Naive B cell (primary cell): ENCODE results near the gene NUMA1. TPM values are rescaled to one million over a fixed set of nuclear protein-coding genes. Genes with fewer than 3 reads are reported as not detected.

Source experiments
- ATAC-seq, 2 donors: fragments of 150-1000 bp; cut with Tn5 transposase; 2 replicates each; pipeline ENCODE4 v1.10.0; 2021; ENCODE audit warnings: low read depth in 2 of 2, mild to moderate bottlenecking in 2 of 2, moderate library complexity in 2 of 2
- DNase-seq: peaks from one replicate; pipeline ENCODE4 v3.0.0; 2022
- H3K27ac Mint-ChIP-seq, 6 donors: one replicate each; pipeline ENCODE4 v1.8.0; 2020 to 2022; ENCODE audit warnings: mild to moderate bottlenecking in 6 of 6, mixed read lengths in 6 of 6, moderate library complexity in 5 of 6, inconsistent platforms in 2 of 6
- H3K27me3 Mint-ChIP-seq, 3 donors: one replicate each; pipeline ENCODE4 v1.8.0; 2021 to 2022; ENCODE audit warnings: mixed read lengths in 3 of 3, mild to moderate bottlenecking in 1 of 3
- H3K36me3 Mint-ChIP-seq, 2 donors: one replicate each; pipeline ENCODE4 v1.8.0; 2020 to 2022; ENCODE audit warnings: mixed read lengths in 2 of 2, inconsistent platforms in 1 of 2, mild to moderate bottlenecking in 1 of 2
- H3K4me1 Mint-ChIP-seq, 3 donors: one replicate each; pipeline ENCODE4 v1.8.0; 2020 to 2022; ENCODE audit warnings: mixed read lengths in 3 of 3, inconsistent platforms in 1 of 3, mild to moderate bottlenecking in 1 of 3, moderate library complexity in 1 of 3
- H3K4me3 Mint-ChIP-seq, 8 donors: one replicate each; pipeline ENCODE4 v1.8.0; 2020 to 2022; ENCODE audit warnings: mild to moderate bottlenecking in 8 of 8, mixed read lengths in 8 of 8, moderate library complexity in 8 of 8, inconsistent platforms in 2 of 8
- H3K9me3 Mint-ChIP-seq, 7 donors: one replicate each; pipeline ENCODE4 v1.8.0; 2020 to 2022; ENCODE audit warnings: mixed read lengths in 7 of 7, mild to moderate bottlenecking in 5 of 7, inconsistent platforms in 2 of 7, moderate library complexity in 1 of 7
- polyA plus RNA-seq, 6 donors: library from polyadenylated mRNA; unstranded; fragments of 300-500 nt; fragmentation: Illumina TruSeq; gene quantifications; one replicate each; pipeline ENCODE4 v1.2.3, GENCODE V29; 2021; ENCODE audit warnings: low read depth in 6 of 6

NUMA1 gene
- polyA plus RNA-seq, 6 donors from 2014 or later = 5.4 to 102 (median 20.4) TPM

- no peak for ATAC-seq
- H3K4me1 Mint-ChIP-seq = peaks cover 46 to 69% (median 65%) of the 10 kb centered on the region in 3 donors
- H3K9me3 Mint-ChIP-seq = peaks cover 0 to 6% (median 0%) of the 10 kb centered on the region in 7 donors
- H3K27ac Mint-ChIP-seq = peak overlapping the region in 3 of 6 donors; percentile 84 to 88 (median 87)
- no peak overlapping the region for H3K4me3 Mint-ChIP-seq
- peaks cover 0 to 6% of the 10 kb centered on the region in 2 donors for H3K36me3 Mint-ChIP-seq
- H3K27me3 Mint-ChIP-seq = no peaks in the 10 kb centered on the region
- no peak for DNase-seq
Observed at GRCh38 chr11:71996946-71997345, 83.4 kb downstream of the NUMA1 start.

- no peaks in the 10 kb centered on the region for H3K27me3 Mint-ChIP-seq
- H3K36me3 Mint-ChIP-seq = peaks cover 0 to 6% of the 10 kb centered on the region in 2 donors
- H3K27ac Mint-ChIP-seq = peak overlapping the region in 3 of 6 donors; percentile 34 to 88 (median 87)
- DNase-seq (no peak), ATAC-seq (no peak)
- H3K9me3 Mint-ChIP-seq = peaks cover 0 to 6% (median 0%) of the 10 kb centered on the region in 7 donors
- no peak overlapping the region for H3K4me3 Mint-ChIP-seq
- peaks cover 46 to 71% (median 65%) of the 10 kb centered on the region in 3 donors for H3K4me1 Mint-ChIP-seq
Observed at GRCh38 chr11:71996517-71996916, 83.8 kb downstream of the NUMA1 start.

- Mint-ChIP-seq H3K27me3 (no peaks in the 10 kb centered on the region), H3K4me3 (peak overlapping the region in 1 of 8 donors; percentile 6), H3K4me1 (peaks cover 52 to 78% (median 71%) of the 10 kb centered on the region in 3 donors), H3K27ac (peak overlapping the region in 2 of 6 donors; percentile 29 to 34), H3K36me3 (peaks cover 0 to 6% of the 10 kb centered on the region in 2 donors), H3K9me3 (peaks cover 0 to 6% (median 0%) of the 10 kb centered on the region in 7 donors)
- DNase-seq (no peak), ATAC-seq (no peak)
Observed at GRCh38 chr11:71995726-71996291, 84.5 kb downstream of the NUMA1 start.

- ATAC-seq = no peak
- Mint-ChIP-seq H3K27ac (peak overlapping the region in 3 of 6 donors; percentile 26 to 96 (median 33)), H3K4me3 (peak overlapping the region in 3 of 8 donors; percentile 12 to 42 (median 32))
Observed at GRCh38 chr11:71994786-71995185, 85.6 kb downstream of the NUMA1 start.

GRCh38 chr11:71992136-71992730 is 88.1 kb downstream of the NUMA1 start:
- H3K9me3 Mint-ChIP-seq = peaks cover 0 to 6% (median 0%) of the 10 kb centered on the region in 7 donors
- ATAC-seq (no peak), DNase-seq (no peak)
- no peaks in the 10 kb centered on the region for H3K27me3 Mint-ChIP-seq
- H3K27ac Mint-ChIP-seq = peak overlapping the region in 5 of 6 donors; percentile 5 to 87 (median 83)
- no peaks in the 10 kb centered on the region for H3K36me3 Mint-ChIP-seq
- H3K4me3 Mint-ChIP-seq = peak overlapping the region in 2 of 8 donors; percentile 75 to 81
- H3K4me1 Mint-ChIP-seq = peaks cover 38 to 66% (median 54%) of the 10 kb centered on the region in 3 donors

More at GRCh38 chr11:71994786-71995185, 85.6 kb downstream of the NUMA1 start:
- no peaks in the 10 kb centered on the region for H3K27me3 Mint-ChIP-seq
- H3K36me3 Mint-ChIP-seq = peaks cover 0 to 6% of the 10 kb centered on the region in 2 donors
- peaks cover 57 to 81% (median 80%) of the 10 kb centered on the region in 3 donors for H3K4me1 Mint-ChIP-seq
- peaks cover 0 to 6% (median 0%) of the 10 kb centered on the region in 7 donors for H3K9me3 Mint-ChIP-seq
- no peak for DNase-seq

GRCh38 chr11:71991494-71991893 is 88.8 kb downstream of the NUMA1 start:
- H3K36me3 Mint-ChIP-seq = no peaks in the 10 kb centered on the region
- peak; percentile 93 to 94 for ATAC-seq
- H3K9me3 Mint-ChIP-seq = peaks cover 0 to 6% (median 0%) of the 10 kb centered on the region in 7 donors
- peak; percentile 75 for DNase-seq
- H3K27ac Mint-ChIP-seq = peak overlapping the region in 5 of 6 donors; percentile 5 to 87 (median 83)
- peak overlapping the region in 7 of 8 donors; percentile 1 to 81 (median 24) for H3K4me3 Mint-ChIP-seq
- peaks cover 38 to 67% (median 54%) of the 10 kb centered on the region in 3 donors for H3K4me1 Mint-ChIP-seq
- H3K27me3 Mint-ChIP-seq = no peaks in the 10 kb centered on the region

GRCh38 chr11:71990701-71991100 is 89.6 kb downstream of the NUMA1 start:
- Mint-ChIP-seq H3K27ac (peak overlapping the region in 1 of 6 donors; percentile 32), H3K4me1 (peaks cover 43 to 74% (median 61%) of the 10 kb centered on the region in 3 donors), H3K4me3 (no peak overlapping the region), H3K27me3 (no peaks in the 10 kb centered on the region), H3K9me3 (peaks cover 0 to 6% (median 0%) of the 10 kb centered on the region in 7 donors), H3K36me3 (peaks cover 0 to 5% of the 10 kb centered on the region in 2 donors)
- no peak for DNase-seq
- no peak for ATAC-seq

- Mint-ChIP-seq H3K4me3 (no peak overlapping the region), H3K27ac (no peak overlapping the region), H3K4me1 (peaks cover 35 to 56% (median 48%) of the 10 kb centered on the region in 3 donors), H3K27me3 (no peaks in the 10 kb centered on the region), H3K36me3 (peaks cover 0 to 5% of the 10 kb centered on the region in 2 donors), H3K9me3 (no peaks in the 10 kb centered on the region)
- ATAC-seq = no peak
- DNase-seq = no peak
Observed at GRCh38 chr11:71988050-71988449, 92.3 kb downstream of the NUMA1 start.

- peaks cover 0 to 5% of the 10 kb centered on the region in 2 donors for H3K36me3 Mint-ChIP-seq
- H3K4me3 Mint-ChIP-seq = no peak overlapping the region
- peaks cover 31 to 52% (median 42%) of the 10 kb centered on the region in 3 donors for H3K4me1 Mint-ChIP-seq
- DNase-seq (no peak), ATAC-seq (no peak)
- no peaks in the 10 kb centered on the region for H3K9me3 Mint-ChIP-seq
- no peak overlapping the region for H3K27ac Mint-ChIP-seq
- H3K27me3 Mint-ChIP-seq = no peaks in the 10 kb centered on the region
Observed at GRCh38 chr11:71987521-71987920, 92.8 kb downstream of the NUMA1 start.

GRCh38 chr11:71986131-71986530 is 94.2 kb downstream of the NUMA1 start:
- peaks cover 22 to 38% (median 29%) of the 10 kb centered on the region in 3 donors for H3K4me1 Mint-ChIP-seq
- ATAC-seq = peak; percentile 73
- peak overlapping the region in 2 of 8 donors; percentile 1 to 7 for H3K4me3 Mint-ChIP-seq
- H3K36me3 Mint-ChIP-seq = peaks cover 0 to 5% of the 10 kb centered on the region in 2 donors
- no peak for DNase-seq
- peak overlapping the region in 5 of 6 donors; percentile 40 to 90 (median 74) for H3K27ac Mint-ChIP-seq
- H3K27me3 Mint-ChIP-seq = no peaks in the 10 kb centered on the region
- no peaks in the 10 kb centered on the region for H3K9me3 Mint-ChIP-seq

- Mint-ChIP-seq H3K36me3 (no peaks in the 10 kb centered on the region), H3K4me1 (peaks cover 13 to 30% (median 28%) of the 10 kb centered on the region in 3 donors), H3K4me3 (no peak overlapping the region), H3K27me3 (no peaks in the 10 kb centered on the region), H3K27ac (peak overlapping the region in 5 of 6 donors; percentile 36 to 80 (median 46)), H3K9me3 (no peaks in the 10 kb centered on the region)
- no peak for DNase-seq
- no peak for ATAC-seq
Observed at GRCh38 chr11:71979602-71980001, 100.7 kb downstream of the NUMA1 start.

- H3K27me3 Mint-ChIP-seq = no peaks in the 10 kb centered on the region
- no peak for DNase-seq
Observed at GRCh38 chr11:71979094-71979493, 101.2 kb downstream of the NUMA1 start.

GRCh38 chr11:71977743-71978418 is 102.5 kb downstream of the NUMA1 start:
- no peaks in the 10 kb centered on the region for H3K9me3 Mint-ChIP-seq
- H3K27me3 Mint-ChIP-seq = no peaks in the 10 kb centered on the region
- peaks cover 13 to 30% (median 28%) of the 10 kb centered on the region in 3 donors for H3K4me1 Mint-ChIP-seq
- peak overlapping the region in 6 of 8 donors; percentile 41 to 81 (median 56) for H3K4me3 Mint-ChIP-seq
- ATAC-seq (peak; percentile 99), DNase-seq (peak; percentile 80)
- H3K36me3 Mint-ChIP-seq = no peaks in the 10 kb centered on the region
- peak overlapping the region; percentile 75 to 96 (median 90) for H3K27ac Mint-ChIP-seq

More at GRCh38 chr11:71979094-71979493, 101.2 kb downstream of the NUMA1 start:
- H3K9me3 Mint-ChIP-seq = no peaks in the 10 kb centered on the region
- H3K4me1 Mint-ChIP-seq = peaks cover 13 to 30% (median 28%) of the 10 kb centered on the region in 3 donors
- ATAC-seq = no peak
- H3K4me3 Mint-ChIP-seq = no peak overlapping the region
- H3K36me3 Mint-ChIP-seq = no peaks in the 10 kb centered on the region
- peak overlapping the region in 5 of 6 donors; percentile 36 to 80 (median 46) for H3K27ac Mint-ChIP-seq
